ENCODE data around the gene PEPD.

Gene PEPD

DNA sequence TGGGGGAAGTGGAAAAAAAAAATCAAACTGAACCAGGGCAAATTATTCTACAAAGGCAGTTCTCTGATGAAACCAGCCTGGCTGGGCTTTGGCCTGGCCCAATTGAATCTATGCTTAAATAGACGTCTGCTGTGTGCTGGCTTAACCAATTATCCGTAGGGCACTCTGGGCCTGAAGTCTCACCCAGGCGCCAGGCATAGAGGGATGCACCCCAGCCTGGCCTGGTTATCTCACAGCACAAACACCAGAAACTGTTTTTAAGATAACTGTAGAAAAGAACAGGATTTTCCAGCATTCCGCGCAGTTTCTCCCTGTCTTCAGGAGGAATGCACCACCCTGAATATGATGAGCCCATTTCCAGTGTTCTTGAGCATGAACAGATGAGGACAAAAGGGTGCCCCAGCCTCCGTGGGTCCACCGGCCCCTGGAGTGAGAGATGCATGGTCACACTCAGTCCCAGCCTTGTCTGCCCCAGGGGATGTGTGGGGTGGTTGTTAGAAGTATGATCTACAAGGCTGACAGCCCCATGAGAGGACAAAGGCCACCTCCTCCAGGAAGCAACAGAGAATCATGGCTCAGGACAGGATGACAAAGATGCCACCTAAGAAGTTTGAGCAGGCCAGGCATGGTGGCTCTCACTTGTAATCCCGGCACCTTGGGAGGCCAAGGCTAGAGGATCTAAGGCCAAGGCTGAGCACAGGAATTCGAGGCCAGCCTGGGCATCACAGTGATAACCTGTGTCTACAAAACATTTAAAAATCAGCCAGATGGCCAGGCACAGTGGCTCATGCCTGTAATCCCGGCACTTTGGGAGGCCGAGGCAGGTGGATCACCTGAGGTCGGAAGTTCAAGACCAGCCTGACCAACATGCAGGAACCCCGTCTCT, 50.2 kb downstream of the PEPD start:
- DNase-seq: no peak

DNA sequence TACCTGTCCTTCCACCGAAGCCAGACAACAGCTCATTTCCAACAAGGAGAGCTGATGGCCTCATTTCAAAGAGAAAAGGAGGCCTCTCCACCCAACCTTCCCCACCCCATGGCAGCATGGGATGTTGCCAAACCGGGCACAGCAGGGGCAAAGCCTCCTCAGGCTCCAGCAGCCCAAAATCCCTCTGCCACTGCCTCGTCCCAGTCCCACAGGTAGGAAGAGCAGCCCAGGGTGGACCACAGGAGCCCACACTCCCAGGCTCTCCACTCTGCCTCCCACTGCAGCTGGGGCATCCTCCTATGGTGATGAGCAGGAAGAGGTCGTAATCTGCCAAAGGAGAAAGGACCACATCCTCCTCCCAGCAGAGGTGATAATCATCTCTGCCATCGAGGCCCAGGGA, 50.9 kb downstream of the PEPD start:
- DNase-seq: no peak

DNA sequence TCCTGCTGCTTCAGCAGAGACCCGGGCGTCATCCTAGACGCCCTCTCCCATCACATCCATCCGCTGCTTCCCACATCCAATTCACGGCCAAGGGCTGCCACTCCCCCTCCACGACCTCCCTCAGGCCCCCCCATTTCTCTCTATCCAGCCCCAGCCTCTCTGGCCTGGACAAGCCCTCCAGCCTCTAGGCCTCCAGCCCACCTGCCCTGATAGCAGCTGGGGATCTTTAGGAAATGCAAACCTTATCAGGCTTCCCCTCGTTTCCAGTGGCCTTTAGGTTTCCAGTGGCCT, 51.6 kb downstream of the PEPD start:
- no peak for DNase-seq

DNA sequence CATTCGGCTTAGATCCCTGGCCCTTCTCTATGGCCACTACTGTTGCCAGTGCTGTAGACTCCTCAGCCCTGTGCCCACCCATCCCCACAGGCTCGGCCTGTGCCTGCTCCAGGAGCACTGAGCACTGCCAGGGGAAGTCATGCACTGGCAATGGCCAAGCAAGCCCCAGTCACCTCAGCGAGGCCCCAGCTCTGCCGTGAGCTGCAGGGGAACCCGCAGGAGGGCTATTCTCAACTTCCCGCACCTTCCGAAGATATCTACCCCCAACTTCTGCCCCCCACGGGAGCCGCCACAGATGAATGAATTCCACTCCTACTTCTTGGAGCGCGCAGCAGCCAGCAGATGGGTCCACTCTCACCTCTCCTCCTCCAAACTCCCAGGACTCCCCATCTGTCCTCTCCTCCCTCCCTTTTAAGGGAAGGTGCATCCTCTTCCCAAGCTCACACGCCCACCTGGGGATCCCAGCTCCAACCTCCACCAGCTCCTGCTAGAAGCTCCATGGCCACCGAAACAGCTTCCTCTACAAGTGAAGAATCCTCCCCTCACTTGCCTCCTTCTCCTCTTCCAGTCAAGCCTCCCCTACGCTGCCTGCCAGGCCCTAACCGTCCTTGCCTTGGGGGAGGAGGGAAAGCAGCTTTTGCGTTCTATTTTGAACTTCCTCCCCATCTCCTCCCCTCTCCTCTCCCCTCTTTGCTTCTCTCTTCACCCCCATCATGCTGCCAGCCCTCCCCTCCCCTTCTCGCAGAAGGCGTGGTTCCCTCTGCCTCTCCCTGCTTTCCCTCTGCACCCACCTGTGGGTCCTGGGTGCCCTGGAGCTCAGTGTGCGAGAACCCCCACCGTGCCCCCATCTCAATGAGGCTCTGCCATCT, 52.2 kb downstream of the PEPD start:
- DNase-seq: no peak

DNA sequence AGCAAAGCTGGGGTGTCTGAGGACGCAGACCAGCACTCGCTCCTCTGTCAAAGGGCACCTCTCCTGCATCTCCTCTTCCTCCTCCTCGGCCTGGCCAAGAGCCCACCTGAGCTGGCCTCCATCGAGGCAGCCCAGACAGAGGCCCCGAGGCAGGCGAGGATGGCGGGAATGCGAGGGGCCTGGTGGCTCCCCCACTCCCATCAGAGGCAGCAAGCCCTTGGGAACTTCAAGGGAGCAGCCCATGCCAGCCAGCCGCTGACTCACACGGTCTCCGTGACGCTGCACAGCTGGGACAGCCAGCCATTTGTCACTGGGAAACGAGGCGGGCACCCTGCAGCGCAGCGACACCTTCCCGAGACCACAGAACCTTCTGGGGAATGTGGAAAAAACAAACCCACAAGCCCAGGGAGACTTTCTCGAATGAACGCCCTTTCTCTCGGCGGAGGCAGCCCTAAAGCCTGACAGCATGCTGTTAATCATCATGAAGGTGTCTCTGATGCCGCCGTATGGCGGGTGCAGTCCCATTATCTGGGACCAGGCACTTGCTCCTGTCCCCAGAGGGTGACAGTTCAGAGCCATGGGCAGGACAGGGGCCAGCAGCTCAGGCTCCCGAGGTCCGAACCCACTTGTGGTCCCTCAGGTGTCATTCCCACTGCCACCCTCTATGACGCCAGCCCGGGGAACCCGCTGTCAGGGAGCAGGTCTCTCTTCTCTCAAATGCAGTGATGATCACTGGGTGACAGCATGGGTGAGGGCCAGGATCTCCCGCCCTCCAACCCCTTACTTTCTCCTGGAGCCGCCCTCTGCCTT, 53.0 kb downstream of the PEPD start:
- DNase-seq: no peak

DNA sequence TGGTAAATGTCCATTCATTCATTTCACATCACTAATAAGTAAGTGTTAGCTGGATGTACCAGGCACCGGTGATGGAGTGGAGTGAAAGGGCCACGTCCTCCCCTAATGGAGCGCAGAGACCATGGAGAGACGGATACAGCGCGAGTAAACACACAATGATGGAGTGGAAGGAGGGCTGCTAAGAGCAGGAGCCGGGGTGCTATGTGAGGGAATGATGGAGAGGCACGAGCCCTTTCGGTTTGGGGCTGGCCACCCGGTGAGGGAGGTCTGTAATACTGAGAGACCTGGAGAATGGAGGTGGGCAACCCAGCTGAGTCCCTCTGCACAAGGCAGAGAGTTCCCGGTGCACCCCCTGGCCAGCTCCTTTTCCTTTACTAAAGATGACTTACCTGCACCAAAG, 53.7 kb downstream of the PEPD start:
- DNase-seq: no peak

DNA sequence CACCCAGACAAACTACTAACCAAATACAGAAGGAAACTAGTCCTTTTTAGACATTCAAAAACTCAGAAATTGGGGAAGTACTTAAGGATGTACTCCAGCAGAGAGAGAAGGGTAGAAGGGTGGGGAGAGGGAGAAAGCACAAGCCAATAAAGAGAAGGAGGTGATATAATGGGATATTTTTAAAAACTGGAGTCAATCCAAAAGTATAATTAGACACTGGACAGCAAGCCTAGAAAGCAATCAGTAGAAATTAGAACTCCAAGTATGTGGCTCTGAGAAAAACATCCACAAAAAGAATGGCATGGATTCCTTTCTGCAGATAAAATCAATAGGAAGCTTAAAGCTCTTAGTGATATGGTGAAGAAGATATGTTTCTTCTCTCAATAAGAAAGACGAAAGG, 55.8 kb downstream of the PEPD start:
- no peak for DNase-seq

DNA sequence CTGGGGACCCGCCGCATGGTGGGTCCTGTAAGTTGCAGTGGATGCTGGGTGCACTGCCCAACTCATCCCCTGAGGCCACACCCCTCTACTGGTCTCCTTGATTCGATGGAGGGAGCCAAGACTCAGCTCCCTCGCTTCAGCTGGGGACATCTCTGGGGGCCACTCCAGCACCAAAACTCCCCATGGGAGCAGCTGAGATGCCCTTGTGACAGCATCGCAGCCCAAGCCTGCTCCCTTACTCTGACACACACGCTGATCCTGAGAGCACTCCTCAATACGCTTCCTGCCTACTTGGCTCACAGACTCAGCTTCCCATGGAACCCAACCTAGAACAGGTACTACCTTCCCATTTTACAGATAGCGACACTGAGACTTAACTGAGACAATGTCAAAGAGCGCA, 56.2 kb downstream of the PEPD start:
- DNase-seq: no peak

DNA sequence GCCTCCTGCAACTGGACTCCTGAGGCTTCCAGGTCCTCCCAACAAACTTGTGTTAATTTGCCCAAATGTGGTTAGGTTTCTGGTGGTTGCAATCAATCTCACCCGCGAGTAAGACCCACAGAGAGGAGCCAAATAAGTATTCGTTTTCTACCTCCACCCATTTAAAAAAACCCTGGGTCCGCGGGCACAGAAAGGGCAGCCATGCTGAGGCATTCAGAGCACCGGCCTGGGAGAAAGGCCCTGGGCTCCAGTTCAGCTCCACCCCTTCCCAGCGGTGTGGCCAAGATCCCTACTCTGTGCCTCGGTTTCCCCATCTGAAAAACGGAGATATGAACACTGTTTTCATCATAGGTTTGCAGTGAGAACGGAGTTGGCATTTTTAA, 56.9 kb downstream of the PEPD start:
- no peak for DNase-seq

DNA sequence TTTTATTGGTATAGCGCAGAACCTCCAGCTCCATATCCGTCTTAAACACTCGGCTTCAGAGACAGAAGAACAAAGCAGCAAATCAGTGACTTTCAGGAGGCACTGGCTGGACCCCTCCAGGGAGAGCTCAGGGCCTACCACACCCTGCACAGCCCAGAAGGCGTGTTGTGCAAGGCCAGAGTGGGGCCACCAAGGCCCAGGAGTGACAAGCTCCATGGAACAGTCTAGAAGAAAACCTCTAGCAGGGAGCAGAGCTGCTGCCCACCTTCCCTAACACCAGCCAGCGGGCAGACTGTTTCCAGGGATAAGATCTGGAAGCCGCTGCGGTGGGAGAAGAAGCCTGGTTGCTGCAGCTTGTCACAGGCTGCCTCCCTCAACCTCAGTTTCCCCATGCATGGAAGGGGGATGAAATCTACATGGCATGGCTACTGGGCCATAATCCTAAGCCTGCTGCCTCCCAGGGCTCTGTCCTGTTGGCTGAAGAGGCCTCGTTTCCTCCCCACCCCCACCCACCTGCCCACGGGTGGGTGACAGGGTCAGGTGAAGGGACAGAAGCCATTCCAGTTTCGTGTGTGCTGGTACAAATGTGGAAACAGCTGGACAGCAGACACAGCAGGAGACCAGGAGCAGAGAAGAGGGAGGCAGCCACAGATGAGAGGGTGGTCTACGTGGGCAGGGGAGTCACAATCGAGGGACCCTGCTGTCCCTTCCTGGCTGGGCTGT, 57.4 kb downstream of the PEPD start:
- DNase-seq: no peak

DNA sequence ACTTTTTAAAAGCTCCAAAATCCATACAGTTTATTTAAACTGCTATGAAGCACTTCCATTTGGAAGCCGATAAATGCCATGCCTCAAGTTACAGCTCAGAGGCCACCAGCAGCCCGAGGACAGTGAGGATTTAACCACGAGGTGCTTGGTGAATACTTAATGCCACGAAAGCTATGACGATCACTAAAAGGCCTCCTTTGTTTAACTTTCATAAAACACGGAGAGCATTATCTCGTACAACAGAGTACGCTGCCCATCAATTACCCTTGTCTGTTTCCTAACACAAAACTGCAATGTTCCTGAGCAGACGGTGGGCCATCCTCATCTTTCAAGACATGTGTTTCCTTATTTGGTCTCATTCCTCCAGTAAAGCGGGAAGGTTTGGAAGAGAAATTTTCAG, 58.4 kb downstream of the PEPD start:
- DNase-seq: no peak

DNA sequence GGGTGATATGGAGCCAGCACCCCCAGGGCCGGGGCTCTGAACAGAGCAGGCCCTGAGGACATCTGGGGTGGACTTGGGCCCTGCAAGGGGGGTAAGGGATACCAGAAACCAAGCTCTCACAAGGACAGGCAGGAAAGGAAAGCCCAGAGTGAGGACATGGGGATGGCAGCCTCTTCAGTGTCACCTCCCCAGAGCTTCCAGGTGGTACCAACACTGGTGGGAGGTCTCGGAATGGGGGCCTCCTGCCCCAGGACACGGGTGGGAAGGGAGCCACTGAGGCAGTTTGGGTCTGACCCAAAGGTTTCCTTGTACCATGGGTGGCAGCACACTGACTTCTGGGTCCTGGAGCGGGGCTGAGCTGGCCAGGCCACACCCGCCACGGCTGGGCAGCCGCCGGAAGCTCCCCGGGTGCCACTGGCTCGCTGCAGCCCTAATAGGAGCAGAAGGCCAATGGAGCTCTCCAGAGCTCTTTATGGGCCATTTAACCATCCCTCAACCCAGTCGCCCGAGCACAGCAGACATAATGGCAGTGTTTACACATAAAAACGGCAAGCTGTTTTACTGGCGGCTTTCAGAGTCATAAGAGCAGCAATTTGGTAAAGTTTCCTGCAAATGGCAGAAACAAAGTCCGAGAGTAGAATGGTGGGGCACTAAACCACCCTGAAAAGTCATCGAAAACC, 59.3 kb downstream of the PEPD start:
- no peak for DNase-seq

DNA sequence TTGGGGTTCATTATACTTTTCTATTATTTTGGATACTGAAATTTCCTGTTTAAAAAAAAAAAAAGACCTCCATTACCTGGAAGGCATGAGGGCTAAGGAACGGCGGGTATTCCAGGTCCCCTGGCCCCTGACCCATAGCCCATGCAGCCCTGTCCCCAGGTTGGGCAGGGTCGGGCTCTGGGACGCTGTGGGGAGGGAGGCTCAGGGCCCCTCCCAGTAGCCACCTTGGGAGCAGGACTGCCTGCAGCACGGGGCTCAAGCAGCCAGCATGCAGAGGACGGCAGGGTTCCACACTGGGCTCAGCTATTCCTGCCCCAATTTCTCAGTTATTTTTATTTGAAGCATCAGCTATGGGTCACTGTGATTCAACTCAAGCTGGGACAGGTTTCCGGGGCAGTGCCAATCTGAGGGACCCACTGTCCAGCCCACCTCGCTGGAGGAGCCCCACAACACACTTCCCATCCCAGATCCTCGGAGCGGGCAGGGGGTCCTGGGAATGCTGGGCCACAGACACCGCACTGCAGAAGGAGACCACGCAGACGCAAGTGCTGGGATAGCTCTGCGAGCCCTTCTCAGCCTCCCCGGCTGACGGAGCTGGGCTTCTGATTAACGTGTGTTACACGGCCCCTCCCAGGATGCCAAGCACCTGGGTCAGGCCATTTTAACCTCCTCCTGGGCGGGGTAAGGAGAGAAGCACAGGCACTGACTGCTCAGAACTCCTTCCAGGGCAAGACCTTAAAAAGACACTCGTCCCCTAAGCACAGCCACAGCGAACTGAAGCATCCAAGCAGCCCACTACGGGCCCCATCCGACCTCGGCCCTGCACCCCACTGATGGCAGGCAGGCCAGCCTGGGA, 60.1 kb downstream of the PEPD start:
- no peak for DNase-seq

DNA sequence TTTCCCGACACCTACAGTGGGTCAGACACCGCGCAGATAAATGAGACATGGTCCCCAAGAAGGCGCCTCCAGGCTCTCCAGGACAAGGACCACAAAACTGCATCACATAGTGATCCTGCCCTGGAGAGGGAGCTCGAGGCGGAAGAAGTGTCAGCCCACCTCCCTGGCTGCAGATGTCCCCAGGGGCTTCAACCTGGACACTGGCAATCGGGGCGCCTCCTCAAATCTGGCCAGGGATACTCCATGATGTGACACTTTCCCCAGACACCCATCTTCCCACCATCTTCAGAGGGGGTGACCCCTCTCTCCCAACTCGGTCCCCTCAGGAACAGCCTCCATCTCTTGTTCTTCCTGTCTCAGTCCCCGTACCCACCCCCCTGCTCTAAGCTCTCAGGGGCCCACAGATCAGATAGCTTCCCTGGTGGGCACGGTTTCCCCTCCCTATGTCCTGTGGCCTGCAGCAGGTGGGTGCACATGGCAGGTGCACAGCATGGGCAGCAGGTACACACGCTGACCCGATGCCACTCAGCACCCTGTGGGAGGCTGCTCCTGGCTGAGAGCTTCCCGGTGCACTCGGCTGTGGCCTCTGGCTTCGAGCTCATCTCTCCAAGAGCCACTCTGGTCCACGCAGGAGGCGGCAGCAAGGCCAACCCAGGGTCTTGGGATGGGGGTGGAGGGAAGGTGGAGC, 61.2 kb downstream of the PEPD start:
- no peak for DNase-seq

DNA sequence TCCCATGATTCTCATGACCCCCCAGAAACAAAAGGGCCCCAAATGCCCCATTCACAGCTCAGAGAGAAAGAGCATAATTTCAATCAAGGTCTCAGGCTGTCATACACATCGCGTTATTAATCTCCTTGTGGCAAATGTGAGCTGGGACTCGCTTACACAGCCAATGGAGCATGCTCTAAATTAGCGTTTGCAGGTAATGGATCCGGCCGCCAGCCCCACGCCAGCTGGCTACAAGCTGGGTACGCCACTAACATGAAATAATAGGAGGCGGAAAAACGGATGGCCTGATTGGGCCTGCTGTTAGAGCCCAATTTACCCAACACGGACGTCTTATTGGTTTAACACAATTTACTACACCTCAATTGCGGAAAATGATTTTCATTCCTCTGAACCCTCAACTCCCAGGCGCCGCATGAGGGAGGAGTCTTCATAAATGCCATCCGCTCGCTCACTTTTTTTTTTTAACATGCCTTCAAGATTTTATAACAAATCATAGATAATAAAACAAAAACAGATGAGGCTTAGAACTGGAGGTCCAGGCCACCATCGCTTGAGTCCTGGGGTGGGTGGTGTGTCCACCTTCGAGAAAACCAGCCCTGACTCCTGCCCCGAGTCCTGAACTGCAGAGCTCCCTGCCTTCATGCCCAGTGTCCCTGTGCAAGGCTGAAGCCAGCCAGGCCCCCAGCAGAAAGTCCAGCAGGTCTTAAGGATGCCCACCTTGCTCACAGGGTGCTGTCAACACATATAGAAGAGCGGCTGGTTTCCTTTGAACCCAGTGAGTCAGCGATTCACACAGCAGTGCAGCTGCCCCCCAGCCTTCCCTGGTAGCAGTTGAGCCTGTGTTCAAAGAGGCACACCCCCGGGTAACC, 62.1 kb downstream of the PEPD start:
- DNase-seq: no peak

DNA sequence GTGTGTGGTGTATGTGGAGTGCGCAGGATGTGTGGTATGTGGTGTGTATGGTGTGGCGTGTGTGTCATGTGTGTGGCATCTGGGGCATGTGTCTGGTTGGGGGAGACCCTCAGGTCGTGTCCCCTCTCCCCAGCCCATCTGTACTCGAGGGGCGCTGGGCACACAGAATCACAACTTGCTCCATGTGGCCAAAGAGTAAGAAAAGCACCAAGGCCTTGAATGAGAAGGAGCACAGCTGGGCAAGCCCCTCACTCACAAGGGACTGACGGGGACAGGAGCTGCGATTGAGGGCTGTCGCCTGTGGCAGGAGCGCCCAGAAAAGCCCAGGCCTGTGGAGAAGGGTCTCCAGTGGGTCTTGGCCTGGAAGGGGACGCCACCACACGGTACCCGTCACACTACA, 62.8 kb downstream of the PEPD start:
- no peak for DNase-seq

DNA sequence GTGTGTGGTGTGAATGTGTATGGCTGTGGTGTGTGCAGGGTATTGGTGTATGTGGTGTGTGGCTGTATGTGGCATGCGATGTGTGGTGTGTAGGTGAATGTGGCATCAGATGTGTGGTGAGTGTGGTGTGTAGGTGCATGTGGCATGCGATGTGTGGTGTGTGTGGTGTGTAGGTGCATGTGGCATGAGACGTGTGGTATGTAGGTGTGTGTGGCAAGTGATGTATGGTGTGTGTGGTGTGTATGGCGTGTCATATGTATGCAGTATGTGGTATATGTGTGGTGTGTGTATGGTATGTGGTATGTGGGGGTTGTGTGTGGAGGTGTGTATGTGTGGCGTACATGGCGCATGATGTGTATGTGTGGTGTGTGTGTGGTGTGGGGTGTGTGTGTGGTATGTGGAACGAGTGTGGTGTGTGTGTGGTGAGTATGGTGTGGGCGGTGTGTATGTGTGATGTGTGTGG, 63.4 kb downstream of the PEPD start:
- no peak for DNase-seq

DNA sequence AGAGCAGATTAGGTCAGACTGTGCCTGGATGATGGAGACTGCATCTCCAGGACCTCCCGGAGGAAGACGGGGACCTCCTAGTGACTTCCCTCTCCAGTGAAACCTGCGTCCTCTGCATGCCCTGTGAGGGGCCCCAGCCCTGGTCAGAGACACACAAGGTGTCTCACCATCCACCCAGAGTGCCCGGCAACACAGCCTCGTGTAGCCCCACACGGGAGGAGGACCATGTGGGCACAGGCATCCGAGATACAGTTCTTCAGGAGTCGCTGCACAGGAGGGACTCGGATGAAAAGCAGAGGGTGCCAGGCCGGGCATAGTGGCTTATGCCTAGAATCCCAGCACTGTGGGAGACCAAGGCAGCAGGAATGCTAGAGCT, 64.8 kb downstream of the PEPD start:
- DNase-seq: no peak

DNA sequence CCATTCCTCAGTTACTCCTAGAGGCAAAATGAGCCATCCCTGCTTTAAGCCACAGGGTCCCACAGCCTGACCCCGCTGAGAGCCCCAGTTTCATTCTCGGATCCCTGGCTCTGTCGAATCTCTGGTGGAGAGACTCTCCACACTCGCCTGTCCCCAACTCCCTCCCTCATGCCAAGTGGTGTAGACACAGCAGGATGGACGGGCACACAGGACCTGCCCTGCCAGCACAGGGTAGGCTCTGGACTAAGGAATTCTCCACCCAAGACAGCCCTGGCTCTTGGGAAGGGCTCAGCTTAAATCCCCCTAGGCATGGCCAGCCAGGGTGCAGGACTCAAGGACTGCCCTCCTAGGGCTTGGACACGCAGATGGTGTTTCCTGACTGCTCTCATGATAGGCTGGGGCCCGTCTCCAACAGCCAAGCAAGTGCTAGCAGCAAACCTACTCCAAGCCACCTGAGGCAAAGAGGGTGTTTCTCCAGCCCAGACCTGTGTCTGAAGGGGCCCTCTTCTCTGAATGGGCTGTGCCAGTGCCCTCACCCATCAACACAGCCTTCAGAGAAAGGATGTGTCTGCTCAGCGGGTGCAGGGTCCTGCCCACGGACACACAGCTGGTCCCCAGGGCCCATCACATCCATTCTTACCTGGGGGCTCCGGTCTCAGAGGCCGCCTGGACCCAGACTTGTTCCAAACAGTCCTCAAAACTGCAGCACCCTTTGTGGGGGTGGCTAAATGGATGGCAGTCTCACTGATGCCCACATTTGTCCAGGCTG, 65.3 kb downstream of the PEPD start:
- no peak for DNase-seq

All from CD4-positive, alpha-beta T cell treated with Interleukin-17A for 1 hour (primary cell).